Lung (tissue), 12 donors: ENCODE data around the gene GPR61. TPM values are rescaled to one million over a fixed set of nuclear protein-coding genes. Genes with fewer than 3 reads are reported as not detected.

Source experiments
- ATAC-seq: fragments of 200-7000 bp; cut with Tn5 transposase; one replicate; pipeline ENCODE4 v1.9.1; 2020; ENCODE audit warnings: moderate number of reproducible peaks; ENCODE audit not compliant: insufficient read depth, low FRiP score
- DNase-seq, 3 donors: peaks; one replicate each; pipeline ENCODE4 v3.0.0-alpha.2; 2013 to 2017
- H3K27ac ChIP-seq, 2 donors: one replicate each; pipeline ENCODE4 v1.5.1; 2013; ENCODE audit warnings: mild to moderate bottlenecking in 2 of 2, moderate library complexity in 2 of 2, control low read depth in 1 of 2, inconsistent platforms in 1 of 2, low read depth in 1 of 2, low read length in 1 of 2
- H3K27me3 ChIP-seq, 3 donors: one replicate each; pipeline ENCODE4 v1.5.1; 2013; ENCODE audit warnings: low read length in 2 of 3; ENCODE audit not compliant: control insufficient read depth in 3 of 3, insufficient read depth in 3 of 3
- H3K36me3 ChIP-seq, 4 donors: one replicate each; pipeline ENCODE4 v1.5.1; 2013; ENCODE audit warnings: low read length in 4 of 4, mild to moderate bottlenecking in 1 of 4, moderate library complexity in 1 of 4; ENCODE audit not compliant: control insufficient read depth in 4 of 4, insufficient read depth in 4 of 4
- H3K4me1 ChIP-seq, 5 donors: one replicate each; pipeline ENCODE4 v1.5.1; 2013; ENCODE audit warnings: low read length in 5 of 5, mild to moderate bottlenecking in 2 of 5, moderate library complexity in 1 of 5; ENCODE audit not compliant: control insufficient read depth in 5 of 5, insufficient read depth in 5 of 5
- H3K4me3 ChIP-seq: one replicate; pipeline ENCODE4 v1.5.1; 2013; ENCODE audit warnings: mild to moderate bottlenecking, control low read depth, moderate library complexity
- H3K9ac ChIP-seq, 2 donors: one replicate each; pipeline ENCODE4 v1.5.1; 2013; ENCODE audit warnings: low read length in 2 of 2, control low read depth in 1 of 2; ENCODE audit not compliant: insufficient read depth in 1 of 2
- H3K9me3 ChIP-seq, 4 donors: one replicate each; pipeline ENCODE4 v1.5.1; 2013; ENCODE audit warnings: low read length in 3 of 4, mild to moderate bottlenecking in 1 of 4, moderate library complexity in 1 of 4; ENCODE audit not compliant: control insufficient read depth in 4 of 4, insufficient read depth in 3 of 4
- CTCF ChIP-seq: IDR thresholded peaks from 2 replicates; pipeline ENCODE4 v1.5.1; 2012; ENCODE audit warnings: mild to moderate bottlenecking; ENCODE audit errors: control extremely low read depth, extremely low read depth
- WGBS, 2 donors: extraction: QIAGEN DNeasy Blood & Tissue Kit; methylation state at CpG; one replicate each; pipeline ENCODE4 v1.1.7; 2013; 5-methylcytosine and 5-hydroxymethylcytosine counted together
- polyA plus RNA-seq, 2 donors: library from polyadenylated mRNA; stranded (reverse); fragments of 200-250 nt; gene quantifications; one replicate each; pipeline ENCODE4 v1.2.1, GENCODE V29; 2013
- total RNA-seq, 2 donors: library from RNA; depleted of rRNA in 1 of 2; stranded (reverse); fragments of >200 nt in 1 of 2; gene quantifications; one replicate each; pipeline ENCODE4 v1.2.1, GENCODE V29; 2014 to 2021
- donor health status: control.
- donor health status: control.
- donor health status: Bipolar disorder and iron deficiency.
- donor health status: healthy.
- donor health status: DM: yes; HTN: yes; CAD: no.

The GPR61 gene
- total and polyA plus RNA-seq, 4 donors = not detected

- Histone ChIP-seq H3K9me3 (no peaks in the 10 kb centered on the region), H3K27ac (no peak overlapping the region), H3K36me3 (no peaks in the 10 kb centered on the region), H3K4me1 (peaks cover 0 to 16% (median 11%) of the 10 kb centered on the region in 5 donors), H3K9ac (no peak overlapping the region), H3K27me3 (peaks cover 0 to 3% (median 0%) of the 10 kb centered on the region in 3 donors), H3K4me3 (no peak overlapping the region)
- TF ChIP-seq CTCF = no peak
- DNase-seq = no peak
- WGBS, 2 donors = 89% methylated on average over 24 of the region's 24 CpGs
- no peak for ATAC-seq
These were observed 3.8 kb downstream of the GPR61 start for GRCh38 chr1:109543283-109543987.

- H3K9me3 ChIP-seq = no peaks in the 10 kb centered on the region
- H3K27me3 ChIP-seq = peaks cover 0 to 3% (median 0%) of the 10 kb centered on the region in 3 donors
- H3K4me1 ChIP-seq = peaks cover 0 to 16% (median 11%) of the 10 kb centered on the region in 5 donors
- no peak overlapping the region for H3K9ac ChIP-seq
- ATAC-seq (no peak), DNase-seq (no peak)
- peaks cover 0 to 3% (median 0%) of the 10 kb centered on the region in 4 donors for H3K36me3 ChIP-seq
- H3K27ac ChIP-seq = no peak overlapping the region
- WGBS, 2 donors = 74 to 87% methylated on average over 14 of the region's 14 CpGs
- no peak for TF ChIP-seq CTCF
- H3K4me3 ChIP-seq = no peak overlapping the region
These were observed 4.5 kb downstream of the GPR61 start for GRCh38 chr1:109543988-109544735.

GRCh38 chr1:109546311-109547109 lies 6.8 kb downstream of the GPR61 start:
- WGBS, 2 donors = 32 to 34% methylated on average over 5 of the region's 5 CpGs
- DNase-seq (peak; percentile 92 to 96 (median 95)), ATAC-seq (peak; percentile 73)
- Histone ChIP-seq H3K4me1 (peaks cover 0 to 25% (median 12%) of the 10 kb centered on the region in 5 donors), H3K4me3 (no peak overlapping the region), H3K27me3 (no peaks in the 10 kb centered on the region), H3K9me3 (no peaks in the 10 kb centered on the region), H3K36me3 (peaks cover 0 to 3% (median 0%) of the 10 kb centered on the region in 4 donors), H3K27ac (peak overlapping the region; percentile 63 to 65), H3K9ac (peak overlapping the region in 1 of 2 donors; percentile 95)
- TF ChIP-seq CTCF = peak; percentile 87
